ACC112 (cell line): ENCODE measurements around the gene MYO7A.

Source experiments
- H2AFZ ChIP-seq: fragments of 200-600 bp; sonication (generic); one replicate; pipeline ENCODE4 v1.6.0; 2017; ENCODE audit warnings: antibody characterized with exemption, low read length; ENCODE audit not compliant: unreplicated experiment
- H3K27ac ChIP-seq: fragments of 200-600 bp; sonication (generic); 2 replicates; pipeline ENCODE4 v1.5.1; 2014; ENCODE audit warnings: low read depth, mild to moderate bottlenecking, antibody characterized with exemption, low read length, moderate library complexity
- H3K27me3 ChIP-seq: fragments of 200-600 bp; sonication (generic); 2 replicates; pipeline ENCODE4 v1.6.1; 2014; ENCODE audit warnings: mild to moderate bottlenecking, antibody characterized with exemption, low read length, moderate library complexity, mixed read lengths; ENCODE audit not compliant: insufficient read depth
- H3K36me3 ChIP-seq: fragments of 200-600 bp; sonication (generic); 2 replicates; pipeline ENCODE4 v1.6.1; 2016; ENCODE audit warnings: mild to moderate bottlenecking, antibody characterized with exemption, low read length, moderate library complexity, mixed read lengths; ENCODE audit not compliant: insufficient read depth
- H3K4me1 ChIP-seq: fragments of 200-600 bp; sonication (generic); one replicate; pipeline ENCODE4 v1.6.1; 2016; ENCODE audit warnings: low read length, mixed read lengths; ENCODE audit not compliant: insufficient read depth, unreplicated experiment, control insufficient read depth
- H3K4me3 ChIP-seq: fragments of 200-600 bp; sonication (generic); 2 replicates; pipeline ENCODE4 v1.5.1; 2014; ENCODE audit warnings: mild to moderate bottlenecking, low read depth, low read length
- H3K79me2 ChIP-seq: fragments of 200-600 bp; sonication (generic); one replicate; pipeline ENCODE4 v1.6.0; 2016; ENCODE audit warnings: low read length; ENCODE audit not compliant: control insufficient read depth, unreplicated experiment, insufficient read depth

MYO7A gene

GRCh38 chr11:77113382-77114088 lies 14.5 kb upstream of the MYO7A start:
- Histone ChIP-seq H3K36me3 (no peaks in the 10 kb centered on the region), H2AFZ (no peak overlapping the region), H3K27me3 (no peaks in the 10 kb centered on the region), H3K27ac (no peak overlapping the region), H3K79me2 (no peaks in the 10 kb centered on the region), H3K4me3 (no peak overlapping the region), H3K4me1 (peaks cover 41% of the 10 kb centered on the region)

- H3K79me2 ChIP-seq = no peaks in the 10 kb centered on the region
- H2AFZ ChIP-seq = no peak overlapping the region
- H3K27ac ChIP-seq = no peak overlapping the region
- peaks cover 35% of the 10 kb centered on the region for H3K4me1 ChIP-seq
- H3K4me3 ChIP-seq = no peak overlapping the region
- H3K36me3 ChIP-seq = no peaks in the 10 kb centered on the region
- H3K27me3 ChIP-seq = no peaks in the 10 kb centered on the region
Measured at GRCh38 chr11:77114089-77114463, 14.0 kb upstream of the MYO7A start.

GRCh38 chr11:77115181-77115611 lies 12.8 kb upstream of the MYO7A start:
- H3K4me3 ChIP-seq = no peak overlapping the region
- no peaks in the 10 kb centered on the region for H3K79me2 ChIP-seq

DNA sequence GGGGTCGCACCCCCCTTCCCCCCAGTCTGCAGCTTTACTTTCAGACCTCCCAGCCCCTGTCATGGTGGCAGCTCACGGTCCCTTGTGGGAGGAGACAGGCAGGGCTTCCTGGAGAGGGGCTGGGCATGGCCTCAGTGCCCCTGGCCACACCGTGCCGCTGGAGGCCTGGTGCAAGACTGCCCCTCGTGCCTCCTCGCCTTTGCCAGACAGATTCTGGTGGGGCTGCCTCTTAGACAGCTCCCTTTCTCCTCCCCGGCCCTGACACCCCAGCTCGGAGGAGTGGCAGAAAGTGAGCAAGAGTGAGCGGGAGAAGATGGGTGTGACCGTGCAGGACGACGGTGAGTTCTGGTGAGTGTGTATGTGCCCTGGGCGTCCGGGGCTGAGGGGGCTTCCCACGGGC lies 12.1 kb upstream of the MYO7A start:
- no peaks in the 10 kb centered on the region for H3K27me3 ChIP-seq
- H3K79me2 ChIP-seq = no peaks in the 10 kb centered on the region
- peaks cover 17% of the 10 kb centered on the region for H3K4me1 ChIP-seq
- H2AFZ ChIP-seq = no peak overlapping the region
- no peak overlapping the region for H3K27ac ChIP-seq
- H3K36me3 ChIP-seq = no peaks in the 10 kb centered on the region
- H3K4me3 ChIP-seq = no peak overlapping the region

More at GRCh38 chr11:77115181-77115611, 12.8 kb upstream of the MYO7A start:
- no peaks in the 10 kb centered on the region for H3K27me3 ChIP-seq
- no peak overlapping the region for H3K27ac ChIP-seq
- no peaks in the 10 kb centered on the region for H3K36me3 ChIP-seq
- H3K4me1 ChIP-seq = peaks cover 24% of the 10 kb centered on the region
- no peak overlapping the region for H2AFZ ChIP-seq

- Histone ChIP-seq H3K36me3 (no peaks in the 10 kb centered on the region), H3K4me3 (no peak overlapping the region), H2AFZ (no peak overlapping the region), H3K27ac (no peak overlapping the region), H3K79me2 (no peaks in the 10 kb centered on the region), H3K4me1 (peaks cover 8% of the 10 kb centered on the region), H3K27me3 (no peaks in the 10 kb centered on the region)
Measured at GRCh38 chr11:77117492-77117891, 10.6 kb upstream of the MYO7A start.

- no peaks in the 10 kb centered on the region for H3K79me2 ChIP-seq
- no peak overlapping the region for H3K4me3 ChIP-seq
- H3K27ac ChIP-seq = no peak overlapping the region
- H3K4me1 ChIP-seq = peaks cover 3% of the 10 kb centered on the region
- H3K27me3 ChIP-seq = no peaks in the 10 kb centered on the region
- H2AFZ ChIP-seq = no peak overlapping the region
- H3K36me3 ChIP-seq = no peaks in the 10 kb centered on the region
Measured at GRCh38 chr11:77118086-77118485, 10.0 kb upstream of the MYO7A start.

DNA sequence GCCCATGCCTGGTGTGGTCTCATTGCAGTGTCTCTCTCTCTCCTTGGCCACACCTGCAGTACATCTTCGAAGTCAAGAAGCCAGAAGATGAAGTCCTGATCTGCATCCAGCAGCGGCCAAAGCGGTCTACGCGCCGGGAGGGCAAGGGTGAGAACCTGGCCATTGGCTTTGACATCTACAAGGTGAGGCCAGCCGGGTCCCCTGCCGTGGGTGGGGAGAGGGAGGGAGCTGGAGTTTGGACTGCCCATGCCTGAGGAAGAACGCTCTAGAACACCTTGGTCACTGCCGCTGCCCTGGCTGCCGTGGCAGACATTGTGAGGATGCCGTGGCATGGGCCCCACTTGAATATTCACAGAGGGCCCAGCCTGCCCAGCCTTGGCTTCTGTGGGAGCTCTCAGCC lies 9.1 kb upstream of the MYO7A start:
- Histone ChIP-seq H3K4me3 (no peak overlapping the region), H3K27me3 (no peaks in the 10 kb centered on the region), H3K79me2 (no peaks in the 10 kb centered on the region), H2AFZ (no peak overlapping the region), H3K27ac (no peak overlapping the region), H3K36me3 (no peaks in the 10 kb centered on the region), H3K4me1 (no peaks in the 10 kb centered on the region)

GRCh38 chr11:77119531-77119936 lies 8.5 kb upstream of the MYO7A start:
- Histone ChIP-seq H2AFZ (no peak overlapping the region), H3K36me3 (no peaks in the 10 kb centered on the region), H3K4me1 (no peaks in the 10 kb centered on the region), H3K4me3 (no peak overlapping the region), H3K79me2 (no peaks in the 10 kb centered on the region), H3K27ac (no peak overlapping the region), H3K27me3 (no peaks in the 10 kb centered on the region)

DNA sequence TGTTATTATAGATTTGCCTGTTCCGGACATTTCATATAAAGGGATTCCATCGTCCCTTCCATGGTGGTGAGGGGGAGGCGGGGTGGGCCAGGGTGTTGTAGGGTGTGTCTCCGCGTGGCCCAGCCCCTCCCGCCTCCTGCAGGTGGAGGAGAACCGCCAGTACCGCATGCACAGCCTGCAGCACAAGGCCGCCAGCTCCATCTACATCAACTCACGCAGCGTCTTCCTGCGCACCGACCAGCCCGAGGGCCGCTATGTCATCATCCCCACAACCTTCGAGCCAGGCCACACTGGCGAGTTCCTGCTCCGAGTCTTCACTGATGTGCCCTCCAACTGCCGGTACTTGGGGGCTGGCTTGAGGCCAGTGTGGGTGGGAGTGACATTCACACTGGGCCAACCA lies 7.5 kb upstream of the MYO7A start:
- Histone ChIP-seq H3K4me1 (no peaks in the 10 kb centered on the region), H3K27me3 (no peaks in the 10 kb centered on the region), H3K27ac (no peak overlapping the region), H3K36me3 (no peaks in the 10 kb centered on the region), H3K4me3 (no peak overlapping the region), H3K79me2 (no peaks in the 10 kb centered on the region), H2AFZ (no peak overlapping the region)

GRCh38 chr11:77121096-77121640 lies 6.9 kb upstream of the MYO7A start:
- H3K4me3 ChIP-seq = no peak overlapping the region
- no peaks in the 10 kb centered on the region for H3K79me2 ChIP-seq
- H3K4me1 ChIP-seq = no peaks in the 10 kb centered on the region
- H2AFZ ChIP-seq = no peak overlapping the region
- H3K27me3 ChIP-seq = no peaks in the 10 kb centered on the region
- H3K27ac ChIP-seq = no peak overlapping the region
- no peaks in the 10 kb centered on the region for H3K36me3 ChIP-seq

DNA sequence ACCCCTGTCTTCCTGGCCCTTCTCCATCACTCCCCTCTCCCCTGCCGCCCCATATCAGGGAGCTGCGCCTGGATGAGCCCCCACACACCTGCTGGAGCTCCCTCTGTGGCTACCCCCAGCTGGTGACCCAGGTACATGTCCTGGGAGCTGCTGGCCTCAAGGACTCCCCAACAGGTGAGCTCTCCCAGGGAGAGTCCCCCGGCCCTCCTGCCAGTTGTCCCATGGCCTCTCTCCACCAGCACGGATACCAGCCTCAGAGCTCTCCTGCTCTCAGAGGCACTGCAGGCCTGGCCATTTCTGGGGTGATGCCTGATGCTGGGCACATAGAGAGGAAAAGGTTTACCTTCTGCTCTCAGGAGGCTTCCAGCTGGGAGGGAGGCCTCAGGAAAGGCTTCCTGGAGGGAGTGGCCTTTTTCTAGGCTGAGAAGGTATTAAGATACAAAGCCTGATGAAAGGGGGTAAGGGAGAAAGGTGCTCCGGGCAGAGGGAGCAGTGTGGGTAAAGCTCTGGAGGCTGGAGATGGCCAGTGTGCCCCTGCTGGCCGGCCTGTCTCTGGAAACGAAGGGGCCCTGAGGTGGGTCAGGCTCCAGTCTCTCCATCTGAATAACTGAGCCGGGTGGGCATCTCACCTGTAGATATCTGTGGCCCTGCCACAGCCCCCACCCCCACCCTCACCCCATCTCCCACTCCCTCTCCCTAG lies 6.0 kb upstream of the MYO7A start:
- no peak overlapping the region for H3K4me3 ChIP-seq
- H3K4me1 ChIP-seq = no peaks in the 10 kb centered on the region
- no peaks in the 10 kb centered on the region for H3K79me2 ChIP-seq
- H3K36me3 ChIP-seq = no peaks in the 10 kb centered on the region
- H2AFZ ChIP-seq = no peak overlapping the region
- no peaks in the 10 kb centered on the region for H3K27me3 ChIP-seq
- no peak overlapping the region for H3K27ac ChIP-seq
